Effector CD4-positive, alpha-beta T cell (primary cell): ENCODE data around the gene HK1.
"Not testable (repeated sequence)": the region's sequence is repeated elsewhere in the genome, so short reads cannot be mapped to it uniquely, and the experiment has no call there.

Experiments used
- DNase-seq: peaks from one replicate; pipeline ENCODE4 v3.0.0-alpha.2; 2020

Gene HK1

DNA sequence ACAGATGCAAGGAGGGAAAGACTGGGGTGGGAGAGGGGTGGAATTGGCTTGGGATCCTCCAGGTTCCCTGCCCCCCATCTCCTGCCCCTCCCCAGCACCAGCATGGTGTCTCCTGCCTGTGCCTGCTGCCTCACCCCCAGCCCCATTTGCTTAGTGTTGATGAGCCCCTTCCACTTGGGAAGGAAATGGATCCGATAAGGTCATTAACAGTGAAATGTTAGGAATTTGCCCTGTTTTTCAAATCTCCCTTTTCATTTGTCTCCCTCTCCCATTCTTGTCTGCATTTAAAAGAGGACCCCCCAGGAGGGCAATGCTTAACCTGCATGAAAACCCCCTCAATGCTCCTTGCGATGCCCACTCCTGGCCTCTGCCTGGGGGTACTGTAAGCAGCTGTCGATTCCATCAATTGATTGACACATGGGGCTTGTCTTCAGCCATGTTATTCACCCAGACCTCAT lies 51.5 kb downstream of the HK1 start:
- DNase-seq, result no peak

DNA sequence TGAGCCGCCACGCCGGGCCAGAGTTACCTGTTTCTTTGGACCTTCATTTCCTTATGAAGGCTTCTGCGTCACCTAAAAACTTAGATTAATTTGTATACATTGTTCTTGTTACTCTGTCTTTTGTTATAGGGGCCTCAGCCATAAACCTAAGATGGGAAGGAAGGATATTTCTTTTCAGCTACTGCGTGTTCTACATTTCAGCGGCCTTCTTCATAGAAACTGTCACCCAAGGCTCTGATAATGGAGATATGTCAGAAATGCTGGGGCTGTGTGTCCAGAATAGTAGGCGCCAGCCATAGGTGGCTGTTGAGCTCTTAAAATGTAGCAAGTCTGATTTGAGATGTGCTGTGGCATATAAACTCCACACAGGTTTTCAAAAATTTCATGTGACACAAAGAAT lies 52.9 kb downstream of the HK1 start:
- DNase-seq, result no peak

DNA sequence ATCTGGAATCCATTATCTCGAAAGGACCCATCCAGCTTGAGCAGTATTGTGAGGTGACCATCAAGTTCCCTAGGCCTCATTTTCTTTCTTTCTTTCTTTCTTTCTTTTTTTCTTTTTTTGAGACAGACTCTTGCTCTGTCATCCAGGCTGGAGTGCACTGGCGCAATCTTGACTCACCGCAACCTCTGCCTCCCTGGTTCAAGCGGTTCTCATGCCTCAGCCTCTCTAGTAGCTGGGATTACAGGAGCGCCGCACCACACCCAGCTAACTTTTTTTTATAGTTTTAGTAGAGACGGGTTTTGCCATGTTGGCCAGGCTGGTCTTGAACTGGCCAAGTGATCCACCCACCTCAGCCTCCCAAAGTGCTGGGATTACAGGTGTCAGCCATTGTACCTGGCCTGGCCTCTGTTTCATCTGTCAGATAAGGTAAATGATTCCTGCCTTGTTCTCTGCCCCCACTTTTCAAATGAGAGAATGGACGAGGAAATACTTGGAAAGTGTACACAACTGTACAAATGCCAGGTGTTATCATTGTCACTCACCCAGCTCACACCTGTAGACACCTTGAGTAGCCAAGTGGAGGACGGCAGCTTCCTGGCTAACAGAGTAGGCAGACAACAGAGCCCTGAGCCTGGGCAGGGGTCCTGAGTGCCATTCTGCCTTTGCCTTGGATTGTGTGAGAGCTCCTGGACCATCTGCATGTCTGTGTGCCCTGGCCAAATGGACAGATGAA lies 54.1 kb downstream of the HK1 start:
- no peak for DNase-seq

DNA sequence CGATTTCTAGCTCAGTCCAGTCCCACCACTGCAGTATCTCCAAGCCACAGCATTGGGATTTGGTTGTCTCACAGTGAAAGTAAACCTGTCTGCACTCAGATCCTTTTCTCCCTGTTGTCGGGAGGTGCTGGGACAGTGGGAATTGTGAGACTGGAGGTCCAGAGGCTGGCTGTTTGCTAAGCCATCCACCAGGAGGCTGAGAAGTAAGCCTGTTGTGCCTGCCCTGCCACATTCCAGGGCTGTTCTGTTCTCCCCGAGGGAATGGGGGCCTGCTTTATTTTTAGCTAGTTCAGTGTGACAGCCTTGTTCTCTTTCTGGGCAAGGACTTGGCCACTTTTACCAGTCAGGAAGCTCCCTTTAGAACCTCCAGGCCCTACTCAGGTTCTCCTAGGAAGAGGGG lies 54.9 kb downstream of the HK1 start:
- DNase-seq, result no peak

DNA sequence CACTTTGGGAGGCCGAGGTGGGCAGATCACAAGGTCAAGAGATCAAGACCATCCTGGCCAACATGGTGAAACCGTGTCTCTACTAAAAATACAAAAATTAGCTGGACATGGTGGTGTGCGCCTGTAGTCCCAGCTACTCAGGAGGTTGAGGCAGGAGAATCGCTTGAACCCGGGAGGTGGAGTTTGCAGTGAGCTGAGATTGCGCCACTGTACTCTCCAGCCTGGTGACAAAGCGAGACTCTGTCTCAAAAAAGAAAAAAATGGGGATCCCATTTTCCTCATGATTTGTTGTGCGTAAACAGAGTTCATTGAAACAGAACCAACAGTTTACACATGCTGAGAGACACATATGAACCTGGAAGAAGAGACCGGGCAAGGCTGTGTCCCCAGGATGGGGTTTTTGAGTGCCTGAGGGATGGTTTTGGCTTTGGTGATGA lies 55.6 kb downstream of the HK1 start:
- not testable (repeated sequence) for DNase-seq

DNA sequence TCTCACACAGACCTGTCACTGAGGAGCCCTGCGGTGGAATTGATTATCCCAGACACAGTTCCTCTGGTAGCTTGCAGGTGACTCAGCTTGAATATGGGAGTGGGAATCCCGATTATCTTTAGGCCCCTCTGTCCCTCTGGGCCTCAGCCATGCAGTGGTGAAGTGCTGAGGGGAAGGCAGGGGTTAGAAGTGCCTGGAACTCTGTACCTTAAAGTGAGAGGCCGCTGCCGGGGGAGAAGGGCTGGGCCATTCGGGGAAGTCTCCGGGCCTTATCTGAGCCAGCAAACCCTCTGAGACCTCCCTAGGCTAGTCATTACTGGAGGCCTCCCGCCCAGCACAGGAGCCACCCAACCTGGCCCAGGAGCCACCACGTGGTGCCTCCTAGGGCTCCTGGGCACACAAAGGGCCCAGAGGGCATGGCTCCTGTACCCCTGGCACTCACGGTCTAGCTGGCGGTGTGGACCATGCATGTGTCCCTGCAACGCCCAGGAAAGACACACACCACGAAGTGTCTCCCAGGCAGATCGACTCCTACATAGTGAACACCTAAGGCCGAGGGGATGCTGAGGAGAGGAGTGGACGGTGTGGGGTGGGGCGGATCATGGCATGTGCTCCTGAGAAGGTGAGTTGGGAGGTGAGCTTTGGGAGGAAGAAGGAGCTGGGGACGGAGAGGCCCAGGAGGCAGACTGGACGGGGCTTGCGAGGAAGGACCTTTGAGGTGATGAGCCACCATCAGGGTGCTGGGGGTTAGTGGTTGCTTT lies 56.2 kb downstream of the HK1 start:
- no peak for DNase-seq

DNA sequence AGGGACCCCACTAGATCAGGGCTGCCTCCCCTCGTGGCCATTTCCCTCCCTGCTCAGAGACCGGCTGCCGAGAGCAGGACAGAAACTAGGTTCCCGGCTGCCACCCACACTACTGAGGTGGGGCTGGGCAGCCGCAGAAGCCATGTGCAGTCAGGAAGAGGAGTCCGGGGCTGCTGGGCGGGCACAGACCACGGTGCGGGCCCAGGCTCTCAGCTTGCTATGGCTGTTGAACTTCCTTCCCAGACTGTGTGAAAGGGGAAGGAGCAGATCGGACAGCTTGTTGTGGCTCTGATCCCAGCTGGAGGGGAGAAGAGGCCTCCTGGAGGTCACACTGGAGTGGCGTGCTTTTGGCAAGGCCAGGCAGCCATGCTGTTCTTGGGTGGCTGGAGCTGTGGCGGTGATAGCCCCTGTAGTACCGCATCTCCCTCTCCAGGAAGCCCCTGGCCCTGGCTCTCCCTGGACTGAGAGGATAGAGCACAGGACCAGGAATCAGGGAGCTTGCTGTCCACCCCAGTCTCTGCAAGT lies 56.8 kb downstream of the HK1 start:
- DNase-seq, result no peak

DNA sequence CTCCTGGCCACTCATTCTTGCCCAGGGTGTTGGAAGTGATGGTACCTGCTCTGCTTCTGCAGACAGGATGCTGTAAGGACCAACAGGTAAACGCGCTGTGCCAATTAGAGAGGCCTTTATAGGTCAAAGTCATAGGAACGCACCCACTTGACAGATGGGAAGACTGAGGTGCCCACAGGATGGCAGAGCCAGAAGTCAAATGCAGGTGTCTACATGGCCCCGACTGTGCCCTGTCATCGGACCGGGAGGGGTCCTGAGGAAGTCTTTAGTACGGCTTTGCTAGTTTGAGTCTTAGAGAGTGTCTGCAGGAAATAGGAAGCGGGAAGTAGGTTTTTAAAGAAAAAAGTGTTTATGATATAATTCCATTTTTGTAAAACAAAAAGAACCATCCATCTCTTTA lies 57.3 kb downstream of the HK1 start:
- DNase-seq, result no peak

DNA sequence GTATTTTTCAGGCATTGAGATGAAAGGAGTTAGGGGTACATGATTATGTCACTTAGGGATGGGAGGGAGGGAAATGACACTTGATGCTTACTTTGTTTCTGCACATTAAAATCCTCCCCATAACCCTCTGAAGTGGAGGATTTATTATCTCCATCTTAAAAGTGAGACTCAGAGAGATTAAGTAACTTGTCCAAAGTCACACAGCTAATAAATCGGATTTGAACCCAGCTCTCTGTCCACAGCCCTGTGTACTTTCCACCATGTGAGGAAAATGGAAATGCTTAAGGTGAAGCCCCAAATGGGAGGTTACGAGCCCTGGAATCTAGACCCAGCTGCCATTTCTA lies 58.6 kb downstream of the HK1 start:
- no peak for DNase-seq

DNA sequence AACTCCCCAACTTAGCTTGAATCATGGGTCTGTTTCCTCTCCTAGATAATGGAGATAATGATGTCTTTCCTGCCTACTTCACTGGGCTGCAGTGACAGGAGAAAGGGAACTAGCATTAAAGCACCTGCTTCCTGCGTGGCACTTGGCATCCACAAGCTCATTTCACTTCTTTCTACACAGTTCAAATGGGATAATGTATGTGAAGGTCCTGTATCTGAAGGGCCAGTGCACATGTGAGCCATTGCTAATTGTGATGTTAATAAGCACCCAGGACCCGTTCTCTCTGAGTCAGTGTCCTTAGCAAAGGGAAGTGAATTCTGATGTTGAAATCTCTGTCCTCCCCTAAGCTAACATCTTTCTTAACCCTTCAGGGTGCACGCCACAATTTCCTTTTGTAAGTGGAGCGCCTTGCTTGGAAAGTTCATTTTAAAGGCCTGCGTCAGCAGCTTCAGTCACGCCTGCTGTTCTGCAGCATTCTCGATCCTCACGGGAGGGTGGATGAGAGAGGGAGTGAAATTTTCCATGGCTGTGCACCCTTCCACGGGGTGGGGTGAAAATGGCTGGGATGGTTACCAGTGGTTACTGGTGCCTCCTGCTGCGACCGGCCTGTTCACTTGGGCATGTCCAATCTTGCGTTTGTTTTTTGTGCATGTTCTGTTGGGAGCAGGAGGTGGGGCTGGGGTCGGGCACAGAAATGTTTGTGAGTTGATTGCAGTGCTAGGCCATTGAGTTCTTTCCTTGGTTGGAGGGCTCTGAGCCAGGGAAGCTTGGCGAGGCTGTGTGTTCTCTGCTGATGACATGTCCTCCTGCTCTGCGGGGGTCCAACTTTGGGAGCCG lies 59.2 kb downstream of the HK1 start:
- DNase-seq, result no peak

DNA sequence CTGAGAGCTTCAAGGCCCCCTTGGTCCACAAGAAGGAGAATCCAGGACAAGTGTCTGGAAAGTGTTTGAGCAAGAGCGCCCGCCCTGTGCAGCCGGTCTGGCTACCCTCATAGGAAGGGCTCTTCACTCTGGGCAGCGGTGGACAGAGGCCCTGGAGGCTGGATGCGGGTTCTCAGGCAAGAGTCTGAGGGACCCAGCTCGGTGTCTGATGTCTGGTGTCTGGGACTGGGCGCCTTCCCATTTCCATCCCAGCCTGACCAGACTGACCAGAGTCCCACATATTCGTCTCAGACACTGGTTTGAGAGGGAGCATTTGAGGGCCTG lies 59.8 kb downstream of the HK1 start:
- no peak for DNase-seq

DNA sequence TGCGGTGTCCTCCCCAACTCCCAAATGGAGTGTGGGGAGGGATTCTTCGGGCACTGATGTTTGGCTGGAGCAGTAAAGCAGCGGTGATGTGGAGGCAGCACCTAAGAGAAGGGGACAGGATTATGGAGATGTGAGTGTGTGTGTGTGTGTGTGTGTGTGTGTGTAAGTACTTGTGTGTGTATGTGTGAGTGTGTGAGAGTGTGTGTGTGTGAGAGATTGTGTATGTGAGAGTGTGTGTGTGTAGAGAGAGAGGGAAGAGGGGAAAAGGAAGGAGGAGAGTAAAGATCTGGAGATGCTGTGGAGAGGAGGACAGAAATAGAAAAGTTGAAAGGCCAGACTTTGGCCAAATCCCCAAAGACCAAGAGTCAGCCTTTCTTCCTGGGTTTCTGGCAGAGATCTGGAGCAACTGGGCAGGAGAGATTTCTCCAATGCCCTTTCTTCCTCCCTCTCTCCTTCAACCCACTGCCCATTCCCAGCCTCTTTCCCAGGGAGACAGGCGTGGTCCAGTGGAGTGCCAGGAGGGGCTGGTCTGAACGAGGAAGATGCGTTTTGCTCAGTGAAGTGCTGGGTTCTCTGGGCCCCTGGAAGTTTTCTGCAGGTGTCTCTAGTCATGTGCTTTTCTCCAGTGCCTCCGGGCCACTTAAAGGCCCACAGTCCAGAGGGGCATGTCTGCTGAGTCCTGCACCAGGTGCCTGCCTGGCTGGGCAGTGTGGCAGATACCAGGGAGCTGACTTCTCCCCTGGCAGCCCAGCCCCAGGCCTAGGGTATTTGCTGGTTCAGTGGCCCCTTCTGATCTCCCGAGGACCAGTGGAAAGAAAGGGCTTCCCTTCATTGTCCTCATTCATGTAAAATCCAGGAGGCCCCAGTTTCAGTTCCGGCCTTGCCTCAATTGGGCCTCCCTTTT lies 60.5 kb downstream of the HK1 start:
- DNase-seq, result no peak

DNA sequence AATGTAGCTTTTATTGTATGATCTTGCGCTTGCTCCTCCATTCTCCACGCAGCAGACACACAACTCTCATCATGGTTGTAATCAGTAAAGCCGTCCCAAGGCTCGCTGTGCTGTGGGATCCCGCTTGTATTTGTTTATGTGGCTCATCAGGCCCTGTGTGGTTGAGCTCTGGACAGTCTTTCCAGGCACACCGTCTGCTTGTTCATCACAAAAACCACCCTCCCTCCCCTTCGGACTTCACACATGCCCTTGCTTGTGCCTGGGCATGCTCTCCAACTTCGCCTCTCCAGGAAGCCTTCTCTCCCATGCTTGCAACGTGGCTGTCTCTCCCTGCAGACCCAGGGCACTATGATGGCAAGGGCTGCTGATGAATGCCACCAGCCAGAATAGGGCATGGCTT lies 62.4 kb downstream of the HK1 start:
- DNase-seq, result no peak

DNA sequence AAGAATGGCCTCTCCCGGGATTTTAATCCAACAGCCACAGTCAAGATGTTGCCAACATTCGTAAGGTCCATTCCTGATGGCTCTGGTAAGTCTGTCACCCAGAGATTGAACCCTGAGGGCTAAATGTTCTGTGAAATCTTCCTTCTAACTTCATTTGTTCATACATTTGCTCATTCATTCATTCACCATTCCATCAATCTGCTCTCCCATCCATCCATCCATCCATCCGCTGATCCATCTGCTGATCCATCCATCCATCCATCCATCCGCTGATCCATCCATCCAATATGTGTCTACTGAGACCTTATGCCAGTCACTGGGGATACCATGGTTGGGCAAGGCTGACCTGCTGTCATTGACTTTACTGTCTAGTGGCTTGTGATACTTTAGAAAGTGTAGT lies 65.6 kb downstream of the HK1 start:
- DNase-seq, result no peak

DNA sequence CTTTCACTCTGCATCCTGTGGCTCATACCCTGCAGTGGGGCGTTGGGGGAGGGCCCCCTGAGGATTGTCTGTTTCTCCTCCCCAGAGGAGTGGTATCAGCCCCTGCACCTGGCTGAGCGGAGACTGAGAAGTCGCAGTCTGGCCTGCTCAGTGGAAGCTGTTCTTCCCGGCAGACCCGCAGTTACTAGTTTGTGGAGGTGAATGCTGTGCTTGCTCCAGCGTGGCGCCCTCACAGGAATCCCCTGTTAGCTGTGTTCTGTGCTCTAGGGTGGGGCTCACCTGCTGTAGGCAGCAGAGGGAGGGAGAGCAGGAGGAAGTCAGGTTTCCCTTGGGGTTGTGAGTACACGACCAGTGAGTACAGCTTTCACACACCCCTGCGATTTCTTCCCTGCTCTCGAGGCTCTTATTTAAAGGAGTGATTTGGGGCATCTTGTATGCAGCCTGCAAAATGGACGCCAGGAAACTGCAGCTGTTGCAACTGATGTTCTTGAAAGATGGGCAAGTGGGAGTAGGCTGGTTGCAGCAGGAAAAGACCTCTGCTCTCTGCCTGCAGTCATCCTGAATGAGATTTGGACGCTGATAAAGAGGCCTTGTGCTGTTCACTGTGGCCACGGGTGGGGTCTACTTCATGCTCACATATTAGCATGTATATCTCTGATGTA lies 66.4 kb downstream of the HK1 start:
- DNase-seq, result no peak

DNA sequence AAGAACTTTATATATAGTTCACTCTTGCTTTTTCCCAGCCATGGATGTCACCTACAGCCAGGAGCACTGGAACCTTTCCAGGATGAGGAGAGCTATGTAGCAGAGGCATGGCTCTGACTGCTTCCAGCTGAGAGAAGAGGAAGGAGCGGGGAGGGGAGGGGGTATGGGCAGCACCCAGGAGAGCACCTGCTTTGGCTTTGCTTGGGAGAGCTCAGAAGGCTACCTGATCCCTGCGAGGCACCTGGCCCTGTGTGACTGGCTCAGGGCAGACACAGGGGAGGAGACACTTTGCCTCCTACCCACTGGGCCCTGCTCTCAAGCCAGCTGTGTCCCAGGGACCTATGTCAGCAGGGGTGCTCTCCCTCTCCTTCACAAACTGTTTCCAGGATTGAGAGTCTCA lies 67.1 kb downstream of the HK1 start:
- no peak for DNase-seq

DNA sequence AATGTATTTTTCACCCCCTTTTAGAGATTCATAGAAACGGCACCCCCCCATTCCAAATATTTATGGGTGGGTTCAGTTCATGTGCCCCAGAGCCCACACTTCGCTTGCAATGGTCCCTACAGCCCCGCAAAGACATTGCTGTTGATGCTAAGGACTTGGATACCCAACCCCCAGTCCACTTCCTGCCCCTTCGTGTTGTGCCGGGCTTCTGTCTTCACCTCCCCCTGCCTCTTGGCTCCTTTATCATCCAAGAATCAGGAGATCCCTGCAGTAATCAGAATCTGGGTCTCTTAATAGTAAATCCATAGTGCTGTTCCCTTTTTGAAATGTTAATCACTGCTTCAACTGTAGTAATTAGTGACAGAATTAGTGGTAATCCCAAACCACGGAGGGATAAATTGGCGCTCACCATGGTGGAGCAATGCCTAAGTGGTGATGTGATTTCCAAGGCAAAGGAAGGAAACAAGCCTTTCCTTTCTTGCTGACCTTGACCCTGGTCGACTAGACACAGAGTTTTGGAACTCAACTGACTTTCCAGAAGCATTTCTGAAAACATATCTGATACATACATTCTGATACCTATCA lies 67.7 kb downstream of the HK1 start:
- DNase-seq, result no peak

DNA sequence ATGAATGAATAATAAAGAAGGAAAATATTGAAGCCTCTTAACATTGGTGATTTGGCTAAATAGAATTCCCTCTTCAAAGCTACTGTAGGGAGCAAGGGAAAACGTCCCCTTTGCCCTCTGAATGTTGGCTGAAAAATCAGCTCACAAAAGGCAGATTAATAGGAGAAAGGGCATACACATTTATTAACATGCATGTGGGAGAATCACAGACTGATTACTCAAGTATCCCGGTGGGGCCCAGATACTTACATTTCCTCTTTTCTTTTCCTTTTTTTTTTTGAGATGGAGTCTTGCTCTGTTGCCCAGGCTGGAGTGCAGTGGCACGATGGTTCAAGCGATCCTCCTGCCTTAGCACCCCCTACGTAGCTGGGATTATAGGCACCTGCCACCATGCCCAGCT lies 68.5 kb downstream of the HK1 start:
- no peak for DNase-seq

DNA sequence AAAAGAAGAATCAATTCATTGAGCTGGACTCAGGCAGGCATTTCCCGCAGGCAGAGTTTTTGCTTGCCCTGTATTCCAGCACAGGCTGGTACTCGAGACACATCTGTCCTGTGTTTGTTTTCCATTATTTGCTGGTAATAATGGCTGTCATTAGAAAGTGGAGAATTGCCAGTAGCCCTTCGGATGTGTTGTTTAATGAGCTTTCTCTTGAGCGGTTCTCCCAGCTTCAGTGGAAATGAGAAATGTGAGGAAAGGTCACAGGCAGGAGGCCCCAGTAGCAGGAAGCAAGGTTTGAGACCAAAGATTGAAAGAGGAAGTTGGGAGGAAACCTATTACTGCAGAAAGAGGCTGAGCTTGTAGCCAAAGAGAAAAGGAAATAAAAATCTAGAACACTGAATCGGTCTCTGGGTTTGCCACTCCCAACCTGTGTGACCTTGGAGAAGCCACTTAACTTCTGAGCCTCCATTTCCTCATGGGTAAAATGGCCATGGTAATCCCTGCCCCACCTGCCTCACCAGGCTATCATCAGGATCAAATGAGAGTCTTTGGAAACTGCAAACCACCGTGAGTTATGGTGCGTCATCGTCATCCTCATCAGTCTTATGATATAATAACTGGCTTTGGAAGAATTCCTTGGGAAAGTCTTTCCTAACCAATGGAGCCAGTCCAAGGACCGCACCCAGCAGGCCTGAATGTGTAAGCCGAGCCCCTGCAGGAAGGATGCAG lies 70.7 kb downstream of the HK1 start:
- no peak for DNase-seq

DNA sequence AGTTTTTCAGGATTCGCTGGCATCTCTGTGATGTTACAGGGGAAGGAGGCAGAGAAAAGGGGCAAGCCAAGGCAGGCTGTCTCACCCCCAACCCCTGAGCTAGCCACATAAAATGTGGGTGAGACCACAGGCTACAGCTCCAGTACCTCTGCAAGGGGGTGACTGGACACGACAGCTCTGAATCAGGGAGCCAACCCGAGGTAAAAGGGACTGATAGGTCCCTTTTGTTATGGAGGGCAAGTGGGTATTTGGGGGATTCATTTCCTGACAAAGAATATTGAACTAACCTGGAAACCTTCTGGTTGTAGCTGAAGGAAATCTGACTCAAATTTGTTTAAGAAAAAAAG lies 71.2 kb downstream of the HK1 start:
- no peak for DNase-seq

DNA sequence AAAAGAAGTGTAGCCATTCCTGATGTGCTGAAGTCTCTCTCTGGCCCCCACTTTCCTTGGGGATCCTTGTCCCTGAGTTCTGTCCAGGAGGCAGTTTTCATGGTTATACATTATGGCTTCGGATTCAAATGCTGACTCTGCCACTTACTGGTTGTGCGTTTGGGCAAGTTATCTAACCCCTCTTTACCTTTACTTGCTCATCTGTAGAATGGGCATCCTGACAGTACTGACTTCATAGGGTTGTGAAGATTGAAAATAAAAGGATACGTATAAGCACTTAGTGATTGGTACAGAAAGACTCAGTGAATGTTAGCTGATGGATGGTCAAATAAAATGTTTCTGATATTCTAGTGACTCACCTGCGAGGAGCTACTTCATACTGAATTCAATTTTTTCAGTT lies 73.3 kb downstream of the HK1 start:
- DNase-seq, result no peak
